ENCODE results near the gene SECISBP2.

SECISBP2 gene

GRCh38 chr9:89383721-89384300 is 65.5 kb downstream of the SECISBP2 start:
- Histone ChIP-seq H4K8ac (ENCODE audit: low read depth, low read length) (no peak overlapping the region), H2BK120ac (ENCODE audit: insufficient read depth, low read length, poor library complexity) (no peak overlapping the region), H3K4ac (ENCODE audit: low read depth, low read length) (no peak overlapping the region), H3K18ac (ENCODE audit: low read length) (no peak overlapping the region), H2AFZ (ENCODE audit: insufficient read depth, low read length, poor library complexity) (no peak overlapping the region), H2BK5ac (ENCODE audit: low read depth, low read length, poor library complexity) (no peak overlapping the region), H3K27me3 (ENCODE audit: insufficient read depth, low read length) (no peaks in the 10 kb centered on the region), H2AK5ac (ENCODE audit: low read length) (no peak overlapping the region), H4K91ac (ENCODE audit: low read depth, low read length) (no peak overlapping the region), H3K79me2 (ENCODE audit: control insufficient read depth, insufficient read depth, low read length, poor library complexity) (no peaks in the 10 kb centered on the region), H3K4me1 (ENCODE audit: control insufficient read depth in 1 of 2, insufficient read depth in 2 of 2, low read length in 2 of 2) (no peaks in the 10 kb centered on the region), H3K9me3 (ENCODE audit: insufficient read depth, low read depth, low read length) (no peaks in the 10 kb centered on the region), H3K27ac (ENCODE audit: low read depth, low read length) (no peak overlapping the region), H3K9ac (ENCODE audit: low read length) (no peak overlapping the region), H3K79me1 (ENCODE audit: low read length) (no peaks in the 10 kb centered on the region), H3K4me2 (ENCODE audit: low read length) (no peak overlapping the region), H4K12ac (ENCODE audit: low read depth, low read length) (no peak overlapping the region), H3K14ac (ENCODE audit: low read length) (no peak overlapping the region), H3K4me3 (ENCODE audit: low read depth, low read length) (no peak overlapping the region), H3K23ac (ENCODE audit: low read length) (no peak overlapping the region), H2BK12ac (ENCODE audit: low read length) (no peak overlapping the region), H3K36me3 (ENCODE audit: control insufficient read depth in 1 of 2, insufficient read depth in 2 of 2, low read length in 2 of 2) (peaks cover 0 to 5% of the 10 kb centered on the region in 2 experiments)
- no peak for DNase-seq
- no CpG with 5 or more reads among the region's 19 CpGs for WGBS (ENCODE audit: extremely low coverage, insufficient coverage, insufficient read length)

GRCh38 chr9:89384783-89385182 is 66.5 kb downstream of the SECISBP2 start:
- no peak overlapping the region for H4K12ac ChIP-seq (ENCODE audit: low read depth, low read length)
- no peak overlapping the region for H2AFZ ChIP-seq (ENCODE audit: insufficient read depth, low read length, poor library complexity)
- H3K14ac ChIP-seq (ENCODE audit: low read length), result no peak overlapping the region
- H3K4me1 ChIP-seq (ENCODE audit: control insufficient read depth in 1 of 2, insufficient read depth in 2 of 2, low read length in 2 of 2), result no peaks in the 10 kb centered on the region
- H3K23ac ChIP-seq (ENCODE audit: low read length), result no peak overlapping the region
- H3K9me3 ChIP-seq (ENCODE audit: insufficient read depth, low read depth, low read length), result no peaks in the 10 kb centered on the region
- H4K8ac ChIP-seq (ENCODE audit: low read depth, low read length), result no peak overlapping the region
- H3K27ac ChIP-seq (ENCODE audit: low read depth, low read length), result no peak overlapping the region
- no peak overlapping the region for H2BK5ac ChIP-seq (ENCODE audit: low read depth, low read length, poor library complexity)
- peaks cover 0 to 5% of the 10 kb centered on the region in 2 experiments for H3K36me3 ChIP-seq (ENCODE audit: control insufficient read depth in 1 of 2, insufficient read depth in 2 of 2, low read length in 2 of 2)
- no CpG with 5 or more reads among the region's 15 CpGs for WGBS (ENCODE audit: extremely low coverage, insufficient coverage, insufficient read length)
- H2AK5ac ChIP-seq (ENCODE audit: low read length), result no peak overlapping the region
- H3K4me2 ChIP-seq (ENCODE audit: low read length), result no peak overlapping the region
- no peak overlapping the region for H3K18ac ChIP-seq (ENCODE audit: low read length)
- H2BK120ac ChIP-seq (ENCODE audit: insufficient read depth, low read length, poor library complexity), result no peak overlapping the region
- no peak overlapping the region for H3K9ac ChIP-seq (ENCODE audit: low read length)
- H3K27me3 ChIP-seq (ENCODE audit: insufficient read depth, low read length), result no peaks in the 10 kb centered on the region
- no peak overlapping the region for H3K4ac ChIP-seq (ENCODE audit: low read depth, low read length)
- H3K79me2 ChIP-seq (ENCODE audit: control insufficient read depth, insufficient read depth, low read length, poor library complexity), result no peaks in the 10 kb centered on the region
- no peak overlapping the region for H3K4me3 ChIP-seq (ENCODE audit: low read depth, low read length)
- DNase-seq, result no peak
- H2BK12ac ChIP-seq (ENCODE audit: low read length), result no peak overlapping the region
- H4K91ac ChIP-seq (ENCODE audit: low read depth, low read length), result no peak overlapping the region
- H3K79me1 ChIP-seq (ENCODE audit: low read length), result no peaks in the 10 kb centered on the region

- no peak overlapping the region for H3K4me3 ChIP-seq (ENCODE audit: low read depth, low read length)
- H3K36me3 ChIP-seq (ENCODE audit: control insufficient read depth in 1 of 2, insufficient read depth in 2 of 2, low read length in 2 of 2), result peaks cover 0 to 12% of the 10 kb centered on the region in 2 experiments
- H3K23ac ChIP-seq (ENCODE audit: low read length), result no peak overlapping the region
- H2BK120ac ChIP-seq (ENCODE audit: insufficient read depth, low read length, poor library complexity), result no peak overlapping the region
- no peak overlapping the region for H4K91ac ChIP-seq (ENCODE audit: low read depth, low read length)
- no peak overlapping the region for H4K8ac ChIP-seq (ENCODE audit: low read depth, low read length)
- H3K79me2 ChIP-seq (ENCODE audit: control insufficient read depth, insufficient read depth, low read length, poor library complexity), result no peaks in the 10 kb centered on the region
- no peaks in the 10 kb centered on the region for H3K27me3 ChIP-seq (ENCODE audit: insufficient read depth, low read length)
- H2BK12ac ChIP-seq (ENCODE audit: low read length), result no peak overlapping the region
- H2BK5ac ChIP-seq (ENCODE audit: low read depth, low read length, poor library complexity), result no peak overlapping the region
- H3K14ac ChIP-seq (ENCODE audit: low read length), result no peak overlapping the region
- H2AK5ac ChIP-seq (ENCODE audit: low read length), result no peak overlapping the region
- H3K4me1 ChIP-seq (ENCODE audit: control insufficient read depth in 1 of 2, insufficient read depth in 2 of 2, low read length in 2 of 2), result no peaks in the 10 kb centered on the region
- no peaks in the 10 kb centered on the region for H3K79me1 ChIP-seq (ENCODE audit: low read length)
- H2AFZ ChIP-seq (ENCODE audit: insufficient read depth, low read length, poor library complexity), result no peak overlapping the region
- no peak overlapping the region for H3K4ac ChIP-seq (ENCODE audit: low read depth, low read length)
- H3K9ac ChIP-seq (ENCODE audit: low read length), result no peak overlapping the region
- H3K9me3 ChIP-seq (ENCODE audit: insufficient read depth, low read depth, low read length), result no peaks in the 10 kb centered on the region
- H3K27ac ChIP-seq (ENCODE audit: low read depth, low read length), result no peak overlapping the region
- no peak overlapping the region for H3K18ac ChIP-seq (ENCODE audit: low read length)
- no CpG with 5 or more reads among the region's 11 CpGs for WGBS (ENCODE audit: extremely low coverage, insufficient coverage, insufficient read length)
- no peak overlapping the region for H4K12ac ChIP-seq (ENCODE audit: low read depth, low read length)
- no peak overlapping the region for H3K4me2 ChIP-seq (ENCODE audit: low read length)
- no peak for DNase-seq
Measured at GRCh38 chr9:89386206-89386605, 67.9 kb downstream of the SECISBP2 start.

GRCh38 chr9:89386797-89387196 is 68.5 kb downstream of the SECISBP2 start:
- Histone ChIP-seq H3K4me3 (ENCODE audit: low read depth, low read length) (no peak overlapping the region), H3K4ac (ENCODE audit: low read depth, low read length) (no peak overlapping the region), H3K27me3 (ENCODE audit: insufficient read depth, low read length) (no peaks in the 10 kb centered on the region), H3K4me1 (ENCODE audit: control insufficient read depth in 1 of 2, insufficient read depth in 2 of 2, low read length in 2 of 2) (no peaks in the 10 kb centered on the region), H4K8ac (ENCODE audit: low read depth, low read length) (no peak overlapping the region), H3K14ac (ENCODE audit: low read length) (no peak overlapping the region), H3K9me3 (ENCODE audit: insufficient read depth, low read depth, low read length) (no peaks in the 10 kb centered on the region), H4K91ac (ENCODE audit: low read depth, low read length) (no peak overlapping the region), H3K27ac (ENCODE audit: low read depth, low read length) (no peak overlapping the region), H4K12ac (ENCODE audit: low read depth, low read length) (no peak overlapping the region), H2AFZ (ENCODE audit: insufficient read depth, low read length, poor library complexity) (no peak overlapping the region), H3K23ac (ENCODE audit: low read length) (no peak overlapping the region), H2AK5ac (ENCODE audit: low read length) (no peak overlapping the region), H3K36me3 (ENCODE audit: control insufficient read depth in 1 of 2, insufficient read depth in 2 of 2, low read length in 2 of 2) (peaks cover 0 to 12% of the 10 kb centered on the region in 2 experiments), H2BK5ac (ENCODE audit: low read depth, low read length, poor library complexity) (no peak overlapping the region), H2BK12ac (ENCODE audit: low read length) (no peak overlapping the region), H3K79me1 (ENCODE audit: low read length) (no peaks in the 10 kb centered on the region), H2BK120ac (ENCODE audit: insufficient read depth, low read length, poor library complexity) (no peak overlapping the region), H3K9ac (ENCODE audit: low read length) (no peak overlapping the region), H3K79me2 (ENCODE audit: control insufficient read depth, insufficient read depth, low read length, poor library complexity) (no peaks in the 10 kb centered on the region), H3K18ac (ENCODE audit: low read length) (no peak overlapping the region), H3K4me2 (ENCODE audit: low read length) (no peak overlapping the region)
- no CpG with 5 or more reads among the region's 11 CpGs for WGBS (ENCODE audit: extremely low coverage, insufficient coverage, insufficient read length)
- no peak for DNase-seq
